Effector CD8-positive, alpha-beta T cell (primary cell): Measurements from ENCODE around the gene PDE11A.
"Not testable (repeated sequence)": the region's sequence is repeated elsewhere in the genome, so short reads cannot be mapped to it uniquely, and the experiment has no call there.

Source experiments
- DNase-seq: peaks from one replicate; lab custom pipeline; 2025; lab: John Stamatoyannopoulos, UW

The PDE11A gene

DNA sequence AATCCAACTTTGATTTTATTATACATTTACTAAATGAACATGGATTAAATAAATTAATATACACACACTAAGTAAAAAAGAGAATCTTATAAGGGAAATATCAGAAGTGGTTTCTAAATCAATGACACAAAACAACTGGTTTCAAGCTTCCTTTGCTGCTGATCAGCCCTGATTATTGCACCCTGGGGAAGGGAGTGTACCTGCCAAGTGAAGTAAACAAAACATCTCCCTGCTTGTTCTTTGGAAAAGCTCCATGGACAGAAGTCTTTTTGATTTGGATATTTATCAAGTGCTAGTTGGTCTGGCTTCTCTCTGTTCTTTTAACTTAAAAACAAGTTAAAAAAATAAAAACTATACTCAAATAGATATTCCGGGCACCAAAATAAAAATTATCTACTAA lies 190.1 kb downstream of the PDE11A start:
- DNase-seq, result no peak

GRCh38 chr2:177881921-177882320 lies 190.7 kb downstream of the PDE11A start:
- no peak for DNase-seq

DNA sequence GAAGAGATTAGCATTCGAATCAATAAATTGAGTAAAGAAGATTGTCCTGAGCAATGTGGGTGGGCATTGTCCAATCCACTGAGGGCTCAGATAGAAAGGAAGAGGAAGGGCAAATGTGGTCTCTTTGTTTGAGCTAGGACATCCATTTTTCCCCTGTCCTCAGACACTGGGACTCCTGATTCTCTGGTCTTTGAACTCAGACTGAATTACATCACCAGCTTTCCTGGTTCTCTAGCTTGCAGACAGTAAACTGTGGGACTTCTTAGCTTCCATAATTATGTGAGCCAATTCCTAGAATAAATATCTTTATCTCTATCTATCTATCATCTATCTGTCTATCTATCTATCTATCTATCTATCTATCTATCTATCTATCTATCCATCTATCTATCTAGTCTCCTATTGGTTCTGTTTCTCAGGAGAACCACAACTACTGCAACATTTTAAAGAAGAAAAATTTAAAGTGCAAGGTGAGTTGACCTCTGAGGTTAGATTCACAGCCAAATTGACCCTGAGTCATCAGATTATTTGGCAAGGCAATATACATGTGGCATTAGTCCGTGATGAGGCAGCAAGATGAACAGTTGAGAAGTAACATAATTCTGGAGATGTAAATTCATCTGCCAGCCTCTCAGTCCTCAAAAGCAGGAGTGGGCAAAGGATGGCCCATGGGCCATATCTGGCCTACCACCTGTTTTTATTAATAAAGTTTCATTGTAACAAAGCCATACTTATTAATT lies 191.4 kb downstream of the PDE11A start:
- DNase-seq, result no peak

- no peak for DNase-seq
Observed at GRCh38 chr2:177880285-177880684, 192.3 kb downstream of the PDE11A start.

GRCh38 chr2:177876950-177877349 lies 195.6 kb downstream of the PDE11A start:
- DNase-seq, result no peak

DNA sequence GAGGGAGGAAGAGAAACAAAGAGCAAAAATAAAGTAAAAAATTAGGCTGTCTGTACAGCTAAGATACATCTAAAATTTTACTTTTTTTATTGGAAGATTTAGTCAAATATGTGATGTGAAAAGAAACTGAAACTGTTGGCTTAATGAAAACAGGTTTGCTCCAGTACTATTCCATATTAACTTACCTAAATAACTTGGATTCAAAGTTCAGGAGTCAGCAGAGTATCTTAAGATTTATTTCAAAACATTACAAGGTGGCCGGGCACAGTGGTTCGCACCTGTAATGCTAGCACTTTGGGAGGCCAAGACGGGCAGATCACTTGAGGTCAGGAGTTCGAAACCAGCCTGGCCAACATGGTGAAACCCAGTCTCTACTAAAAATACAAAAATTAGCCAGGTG lies 197.9 kb downstream of the PDE11A start:
- DNase-seq, result no peak

DNA sequence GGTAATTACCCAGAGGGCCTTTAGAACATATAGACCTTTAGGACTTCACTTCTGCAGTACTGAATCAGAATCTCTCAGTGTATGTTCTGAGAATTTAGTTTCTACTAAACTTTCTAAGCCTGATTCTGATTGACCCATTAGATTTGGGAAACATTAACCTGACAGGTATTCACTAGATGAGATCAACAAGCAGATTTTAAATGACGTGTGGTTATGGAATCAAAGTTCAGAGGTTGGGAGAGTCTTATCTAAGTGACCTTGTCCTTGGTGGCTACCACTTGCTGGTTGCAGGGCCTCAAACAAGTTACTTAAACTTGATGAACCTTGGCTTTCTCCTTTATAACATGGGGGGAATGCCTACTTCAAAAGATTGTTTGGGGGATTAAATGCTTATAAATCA lies 198.7 kb downstream of the PDE11A start:
- DNase-seq, result no peak

DNA sequence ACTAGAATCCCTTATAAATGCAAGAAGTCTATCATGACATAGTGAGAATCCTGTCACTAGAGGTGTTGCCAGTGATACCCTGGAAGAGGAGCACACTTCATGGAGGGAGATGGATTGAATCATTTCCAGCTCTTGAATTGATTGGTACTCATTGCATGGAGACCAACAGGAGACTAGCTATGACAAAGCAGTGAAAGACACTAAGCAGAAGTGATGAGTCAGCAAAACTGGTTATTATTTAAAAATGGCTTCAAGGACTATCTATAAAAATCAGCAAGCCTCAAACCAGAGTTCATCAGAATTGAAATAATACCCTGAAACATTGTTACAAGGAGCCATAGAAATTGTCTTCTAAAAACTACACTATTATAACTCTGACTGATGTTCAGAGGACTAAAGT lies 200.3 kb downstream of the PDE11A start:
- no peak for DNase-seq

DNA sequence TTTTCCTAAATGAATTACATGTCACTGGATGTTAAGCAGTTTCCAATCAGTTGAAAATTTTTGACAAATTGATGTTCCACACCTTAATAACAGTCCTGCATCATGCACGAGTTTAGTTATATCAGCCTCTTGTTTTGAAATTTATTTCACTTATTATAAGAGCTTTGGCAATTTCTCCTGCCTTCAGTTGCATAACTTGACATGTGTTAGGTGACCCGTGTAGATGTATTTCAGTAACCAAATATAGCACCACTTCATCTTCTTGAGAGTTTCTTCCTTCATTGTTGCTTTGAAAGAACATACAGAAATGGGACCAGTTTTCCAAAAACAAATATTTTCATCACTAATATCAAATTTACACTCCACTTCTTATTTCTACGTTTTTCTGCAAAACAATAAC lies 202.7 kb downstream of the PDE11A start:
- no peak for DNase-seq

DNA sequence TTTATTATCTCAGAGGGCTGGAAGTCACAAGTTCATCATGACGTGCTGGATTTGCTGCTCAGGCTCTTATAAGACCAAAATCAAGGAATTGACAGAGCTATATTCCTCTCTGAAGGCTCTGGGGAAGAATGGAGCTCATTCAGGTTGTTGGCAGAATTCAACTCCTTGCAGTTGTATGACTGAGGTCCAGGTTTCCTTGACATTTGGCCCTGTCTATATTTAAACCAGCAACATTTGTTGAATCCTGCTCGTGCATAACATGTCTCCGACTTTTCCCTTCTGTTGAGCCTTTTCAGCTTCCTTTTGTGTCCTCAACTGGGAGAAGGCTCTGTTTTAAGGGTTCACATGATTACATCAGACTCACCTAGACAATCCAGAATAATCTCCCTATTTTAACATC lies 203.4 kb downstream of the PDE11A start:
- DNase-seq, result no peak

- no peak for DNase-seq
Observed at GRCh38 chr2:177868806-177869205, 203.8 kb downstream of the PDE11A start.

- DNase-seq, result no peak
Observed at GRCh38 chr2:177857538-177857937, 215.0 kb downstream of the PDE11A start.

DNA sequence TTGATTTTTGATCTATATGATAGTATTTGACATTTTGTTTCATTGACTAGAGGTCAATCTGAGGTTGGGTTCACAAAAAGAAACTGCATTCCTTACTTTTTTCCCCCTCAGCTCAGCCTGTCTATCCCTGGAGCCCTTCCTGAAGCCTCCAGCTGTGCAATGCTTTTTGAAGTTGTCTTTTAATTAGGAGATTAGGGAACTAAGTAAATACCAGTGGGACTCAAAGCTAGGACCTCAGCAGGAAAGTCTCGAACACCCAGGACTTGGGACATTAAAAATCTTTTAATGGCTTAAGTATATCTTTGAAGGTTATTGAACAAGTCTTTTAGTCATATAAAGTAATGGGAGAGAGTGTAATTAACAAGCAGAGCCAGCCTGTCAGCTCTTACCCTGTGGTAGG lies 220.2 kb downstream of the PDE11A start:
- no peak for DNase-seq

DNA sequence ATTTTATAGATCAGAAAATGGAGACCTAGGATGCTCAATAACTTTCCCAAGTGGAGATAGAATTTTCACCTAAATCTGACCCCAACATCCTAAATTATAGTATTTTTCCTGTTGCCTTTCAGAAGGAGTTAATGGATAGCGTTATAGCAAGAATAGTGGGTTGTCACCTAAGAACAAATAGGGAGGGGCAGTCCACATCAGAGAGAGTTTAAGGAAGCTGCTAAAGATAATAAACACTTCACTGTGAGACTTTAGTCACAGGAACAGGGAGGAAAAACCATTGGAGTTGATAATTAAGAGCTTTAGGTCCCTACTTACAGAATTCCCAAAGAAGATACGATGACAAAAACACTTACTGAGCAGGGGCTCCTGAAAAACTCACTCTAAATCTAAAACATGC lies 229.4 kb downstream of the PDE11A start:
- DNase-seq, result no peak

DNA sequence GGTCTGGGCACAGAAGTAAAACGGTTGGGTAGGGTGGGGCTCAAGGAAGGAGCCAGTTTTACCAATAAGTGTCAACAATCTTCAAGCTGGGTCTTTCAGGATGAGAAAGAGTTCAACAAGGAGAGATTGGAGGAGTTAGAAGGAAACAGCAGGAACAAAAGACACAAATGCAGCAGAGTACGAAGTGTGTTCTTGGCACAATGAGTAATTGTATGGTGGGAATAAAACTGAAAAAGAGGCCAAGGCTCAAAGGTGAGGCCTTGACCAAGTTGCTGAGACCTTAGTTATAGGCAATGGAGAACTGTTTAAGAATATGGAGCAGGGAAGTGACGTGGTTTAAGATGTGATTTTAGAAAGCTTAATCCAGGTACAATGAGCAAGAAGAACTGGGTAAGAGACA lies 230.3 kb downstream of the PDE11A start:
- DNase-seq, result no peak

- DNase-seq, result not testable (repeated sequence)
Observed at GRCh38 chr2:177835418-177836204, 237.0 kb downstream of the PDE11A start.

GRCh38 chr2:177832611-177833433 lies 239.8 kb downstream of the PDE11A start:
- no peak for DNase-seq

GRCh38 chr2:177830881-177831386 lies 241.6 kb downstream of the PDE11A start:
- no peak for DNase-seq

GRCh38 chr2:177828557-177828956 lies 244.0 kb downstream of the PDE11A start:
- no peak for DNase-seq

DNA sequence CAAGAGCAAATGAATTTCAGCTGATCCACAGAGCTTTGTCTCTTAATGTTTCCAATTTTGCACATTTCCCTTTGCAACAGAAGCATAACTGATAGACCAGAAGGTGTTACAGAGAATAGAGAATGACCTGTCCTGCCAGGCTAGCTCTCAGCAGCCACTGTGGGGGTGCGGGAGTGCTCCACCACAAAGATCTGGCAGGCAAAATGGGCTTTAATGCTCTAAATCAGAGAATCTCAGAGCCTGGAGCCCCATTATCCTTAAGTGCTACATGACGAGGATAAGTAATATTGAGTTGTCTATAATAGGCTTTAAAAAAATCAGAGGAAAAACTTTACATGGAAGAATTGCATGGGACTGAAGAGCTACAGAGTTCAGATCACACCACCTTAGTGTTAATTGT lies 245.7 kb downstream of the PDE11A start:
- DNase-seq, result no peak

GRCh38 chr2:177822941-177823340 lies 249.6 kb downstream of the PDE11A start:
- DNase-seq, result no peak

- DNase-seq, result no peak
Observed at GRCh38 chr2:177818412-177818811, 254.2 kb downstream of the PDE11A start.
